Measurements from ENCODE around the gene SAG. TPM values are rescaled to one million over a fixed set of nuclear protein-coding genes. Genes with fewer than 3 reads are reported as not detected.

Gene SAG
- total and polyA plus RNA-seq, 2 experiments from 2014 or later, result 0.21 TPM; not detected in 1

DNA sequence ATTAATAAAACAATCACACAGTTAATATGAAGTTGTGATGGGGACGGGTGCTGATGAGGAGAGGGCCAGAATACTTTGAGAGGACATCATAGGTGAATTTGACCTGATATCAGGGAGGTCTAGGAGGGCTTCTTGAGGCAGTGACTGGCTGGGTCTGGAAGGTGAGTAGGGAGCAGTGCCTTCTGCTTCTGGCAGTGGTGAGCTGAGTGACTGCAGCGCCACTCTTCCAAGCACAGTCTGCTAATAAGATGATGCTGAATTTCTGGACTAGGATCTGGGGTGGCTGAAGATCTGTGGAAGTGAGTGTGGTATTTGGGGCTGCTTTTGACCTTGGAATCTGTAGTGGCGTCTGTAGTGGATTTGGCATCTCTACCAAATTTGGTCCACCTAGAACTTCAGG is 52.2 kb downstream of the SAG start:
- Histone ChIP-seq H3K27ac (no peak overlapping the region), H3K4me1 (ENCODE audit: low read depth) (peaks cover 27% of the 10 kb centered on the region), H3K4me3 (no peak overlapping the region), H3K27me3 (peaks cover 2% of the 10 kb centered on the region), H3K9me3 (ENCODE audit: low read depth) (no peaks in the 10 kb centered on the region), H3K36me3 (no peaks in the 10 kb centered on the region)
- TF ChIP-seq, protein P1, sequence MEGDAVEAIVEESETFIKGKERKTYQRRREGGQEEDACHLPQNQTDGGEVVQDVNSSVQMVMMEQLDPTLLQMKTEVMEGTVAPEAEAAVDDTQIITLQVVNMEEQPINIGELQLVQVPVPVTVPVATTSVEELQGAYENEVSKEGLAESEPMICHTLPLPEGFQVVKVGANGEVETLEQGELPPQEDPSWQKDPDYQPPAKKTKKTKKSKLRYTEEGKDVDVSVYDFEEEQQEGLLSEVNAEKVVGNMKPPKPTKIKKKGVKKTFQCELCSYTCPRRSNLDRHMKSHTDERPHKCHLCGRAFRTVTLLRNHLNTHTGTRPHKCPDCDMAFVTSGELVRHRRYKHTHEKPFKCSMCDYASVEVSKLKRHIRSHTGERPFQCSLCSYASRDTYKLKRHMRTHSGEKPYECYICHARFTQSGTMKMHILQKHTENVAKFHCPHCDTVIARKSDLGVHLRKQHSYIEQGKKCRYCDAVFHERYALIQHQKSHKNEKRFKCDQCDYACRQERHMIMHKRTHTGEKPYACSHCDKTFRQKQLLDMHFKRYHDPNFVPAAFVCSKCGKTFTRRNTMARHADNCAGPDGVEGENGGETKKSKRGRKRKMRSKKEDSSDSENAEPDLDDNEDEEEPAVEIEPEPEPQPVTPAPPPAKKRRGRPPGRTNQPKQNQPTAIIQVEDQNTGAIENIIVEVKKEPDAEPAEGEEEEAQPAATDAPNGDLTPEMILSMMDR (IDR thresholded peaks at IDR 0.05; ENCODE audit: low read depth, low read length), result no peak
- no peak for DNase-seq (ENCODE audit: low read depth in 1 of 2, low spot score in 1 of 2)

DNA sequence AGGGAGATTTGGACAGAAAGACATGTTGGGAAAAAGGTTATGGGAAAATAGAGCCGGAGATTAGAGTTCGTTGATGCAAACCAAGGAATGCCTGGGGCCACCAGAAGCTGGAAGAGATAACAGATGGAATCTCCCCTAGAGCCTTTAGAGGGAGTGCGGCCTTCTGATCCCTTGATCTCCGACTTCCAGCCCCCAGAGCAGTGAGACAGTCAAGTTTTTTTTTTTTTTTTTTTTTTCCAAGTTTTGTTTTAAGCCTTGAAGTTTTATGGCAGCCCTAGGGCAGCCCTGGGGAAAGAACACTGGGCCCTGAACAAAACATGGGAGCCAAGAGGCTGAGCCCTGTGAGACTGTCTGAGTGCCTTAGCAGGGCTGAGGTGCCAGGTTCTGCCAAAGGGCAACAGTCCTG is 53.2 kb downstream of the SAG start:
- H3K4me3 ChIP-seq, result no peak overlapping the region
- no peak for DNase-seq (ENCODE audit: low read depth in 1 of 2, low spot score in 1 of 2)
- H3K9me3 ChIP-seq (ENCODE audit: low read depth), result no peaks in the 10 kb centered on the region

DNA sequence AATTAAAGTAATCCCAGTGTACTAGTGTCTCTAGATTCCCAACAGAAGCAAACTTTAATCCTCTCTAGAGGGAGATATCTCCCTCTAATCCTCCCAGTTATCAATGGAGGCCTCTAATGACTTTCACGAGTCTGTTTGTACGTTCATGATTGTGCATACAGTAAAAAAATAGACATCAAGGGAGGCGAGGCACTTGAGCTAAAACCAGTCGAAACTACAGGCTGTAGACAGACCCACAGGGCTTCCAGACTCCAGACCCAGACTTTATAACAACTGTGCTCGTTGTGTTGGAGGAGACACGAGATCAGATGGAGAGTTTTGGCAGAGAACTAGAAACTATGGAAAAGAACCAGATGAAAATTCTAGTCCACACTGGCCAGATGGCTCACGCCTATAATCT is 53.7 kb downstream of the SAG start:
- peak overlapping the region; percentile 80 for H3K27ac ChIP-seq
- no peak for DNase-seq (ENCODE audit: low read depth in 1 of 2, low spot score in 1 of 2)
- H3K4me1 ChIP-seq (ENCODE audit: low read depth), result peaks cover 17% of the 10 kb centered on the region
- no peaks in the 10 kb centered on the region for H3K36me3 ChIP-seq
- H3K9me3 ChIP-seq (ENCODE audit: low read depth), result no peaks in the 10 kb centered on the region
- no peaks in the 10 kb centered on the region for H3K27me3 ChIP-seq
- no peak overlapping the region for H3K4me3 ChIP-seq
- TF ChIP-seq, protein P1 (IDR thresholded peaks at IDR 0.05; ENCODE audit: low read depth, low read length), result no peak

More for the DNA sequence above, 53.2 kb downstream of the SAG start:
- no peaks in the 10 kb centered on the region for H3K27me3 ChIP-seq
- H3K36me3 ChIP-seq, result no peaks in the 10 kb centered on the region
- TF ChIP-seq, protein P1 (IDR thresholded peaks at IDR 0.05; ENCODE audit: low read depth, low read length), result no peak
- peaks cover 22% of the 10 kb centered on the region for H3K4me1 ChIP-seq (ENCODE audit: low read depth)
- peak overlapping the region; percentile 80 for H3K27ac ChIP-seq

DNA sequence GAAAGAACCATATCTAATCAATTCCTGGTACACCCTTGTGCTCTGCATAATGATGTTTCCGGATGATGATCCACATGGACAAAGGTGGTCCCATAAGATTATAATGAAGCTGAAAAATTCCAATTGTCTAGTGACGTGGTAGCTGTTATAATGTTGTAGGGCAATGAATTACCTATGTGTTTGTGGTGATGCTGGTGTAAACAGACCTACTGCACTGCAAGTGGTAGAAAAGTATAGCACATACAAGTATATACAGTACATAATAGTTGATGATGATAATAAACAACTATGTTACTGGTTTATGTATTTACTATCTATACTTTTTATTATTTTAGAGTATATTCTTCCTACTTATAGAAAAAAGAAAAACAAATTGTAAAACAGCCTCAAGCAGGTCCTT is 55.1 kb downstream of the SAG start:
- TF ChIP-seq, protein P1 (IDR thresholded peaks at IDR 0.05; ENCODE audit: low read depth, low read length), result no peak
- H3K4me3 ChIP-seq, result no peak overlapping the region
- H3K4me1 ChIP-seq (ENCODE audit: low read depth), result peaks cover 14% of the 10 kb centered on the region

DNA sequence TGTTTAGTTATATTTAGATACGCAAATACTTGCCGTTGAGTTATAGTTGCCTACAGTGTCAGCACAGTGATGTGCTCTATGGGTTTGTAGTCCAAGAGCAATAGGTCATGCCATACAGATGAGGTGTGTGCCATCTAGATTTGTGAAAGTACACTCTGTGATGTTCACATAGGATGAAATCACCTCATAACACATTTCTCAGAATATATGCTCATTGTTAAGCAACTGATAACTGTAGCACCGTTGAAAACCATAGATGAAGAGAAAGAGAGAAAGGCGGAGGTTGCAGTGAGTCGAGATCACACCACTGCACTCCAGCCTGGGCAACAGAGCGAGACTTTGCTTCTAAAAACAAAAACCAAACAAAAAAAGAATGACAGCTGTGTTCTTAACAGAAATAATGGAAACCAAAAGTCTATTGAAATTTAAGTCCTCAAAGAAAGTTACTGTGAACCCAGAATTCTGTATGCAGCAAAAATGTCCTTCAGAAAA is 56.2 kb downstream of the SAG start:
- TF ChIP-seq, protein P1 (IDR thresholded peaks at IDR 0.05; ENCODE audit: low read depth, low read length), result no peak
- Histone ChIP-seq H3K4me1 (ENCODE audit: low read depth) (peaks cover 14% of the 10 kb centered on the region), H3K4me3 (no peak overlapping the region), H3K9me3 (ENCODE audit: low read depth) (no peaks in the 10 kb centered on the region), H3K27ac (no peak overlapping the region), H3K36me3 (no peaks in the 10 kb centered on the region), H3K27me3 (no peaks in the 10 kb centered on the region)
- no peak for DNase-seq (ENCODE audit: low read depth in 1 of 2, low spot score in 1 of 2)

More for the DNA sequence above, 55.1 kb downstream of the SAG start:
- no peak overlapping the region for H3K27ac ChIP-seq
- H3K9me3 ChIP-seq (ENCODE audit: low read depth), result no peaks in the 10 kb centered on the region
- DNase-seq (ENCODE audit: low read depth in 1 of 2, low spot score in 1 of 2), result no peak
- H3K27me3 ChIP-seq, result no peaks in the 10 kb centered on the region
- no peaks in the 10 kb centered on the region for H3K36me3 ChIP-seq
